GM12878 (cell line): ENCODE results near the gene POLR1A. TPM values are rescaled to one million over a fixed set of nuclear protein-coding genes. Genes with fewer than 3 reads are reported as not detected.

Experiments
- ATAC-seq: fragments of 200-7000 bp; cut with Tn5 transposase; 3 replicates; pipeline ENCODE4 v1.9.1; 2020; ENCODE audit warnings: mild to moderate bottlenecking, moderate library complexity
- BruUV-seq: library from RNA; stranded (reverse); fragments of 400-500 nt; replicated peaks from 2 replicates; lab custom pipeline; 2021; lab: Mats Ljungman, UMichigan
- CTCF ChIA-PET: fragments of 300-600 bp; sonication (Branson Sonifier 250); formaldehyde crosslinking; extraction: SDS; loops from one replicate; lab custom pipeline; 2021; ENCODE audit warnings: inconsistent platforms; lab: Yijun Ruan, JAX
- POLR2A ChIA-PET: fragments of 350-600 bp; formaldehyde crosslinking; extraction: SDS; loops from one replicate; lab custom pipeline; 2021; ENCODE audit warnings: inconsistent platforms; lab: Charles Lee
- RAD21 ChIA-PET: fragments of 300-600 bp; sonication (Branson Sonifier 250); formaldehyde crosslinking; loops from one replicate; lab custom pipeline; 2023; ENCODE audit warnings: antibody characterized with exemption; ENCODE audit not compliant: unreplicated experiment; lab: Charles Lee
- SMC1A ChIA-PET: fragments of 300-600 bp; sonication (Branson Sonifier 250); formaldehyde crosslinking; loops from one replicate; lab custom pipeline; 2023; ENCODE audit not compliant: unreplicated experiment, uncharacterized antibody; lab: Charles Lee
- DNase-seq: peaks from one replicate; pipeline ENCODE4 v3.0.0-alpha.2; 2011; ENCODE audit warnings: low read depth, low spot score
- FAIRE-seq: peaks from 3 replicates; lab custom pipeline; 2011; peaks lifted over from hg19 to GRCh38; lab: Jason Lieb, UNC
- H2AFZ ChIP-seq: 2 replicates; pipeline ENCODE4 v1.6.0; 2011; ENCODE audit warnings: low read depth, low read length, control low read depth; ENCODE audit not compliant: control insufficient read depth
- H3K27ac ChIP-seq: 2 replicates; pipeline ENCODE4 v1.5.1; 2011; ENCODE audit warnings: control low read depth; ENCODE audit not compliant: control insufficient read depth, insufficient read depth
- H3K27me3 ChIP-seq, 2 experiments: replicated peaks in 1 of 2; 2 replicates each; pipeline versions ENCODE4 v1.6.0 to v1.6.1; 2011; ENCODE audit warnings: low read length in 1 of 2; ENCODE audit not compliant: control insufficient read depth in 2 of 2, insufficient read depth in 2 of 2
- H3K36me3 ChIP-seq, 2 experiments: 2 replicates each; pipeline ENCODE4 v1.5.1; 2011; ENCODE audit warnings: low read length in 1 of 2; ENCODE audit not compliant: control insufficient read depth in 2 of 2, insufficient read depth in 2 of 2
- H3K4me1 ChIP-seq: 2 replicates; pipeline ENCODE4 v1.6.1; 2011; ENCODE audit warnings: mild to moderate bottlenecking, low read length, moderate library complexity, mixed read lengths; ENCODE audit not compliant: control insufficient read depth, insufficient read depth
- H3K4me2 ChIP-seq: 2 replicates; pipeline ENCODE4 v1.6.0; 2011; ENCODE audit warnings: control low read depth; ENCODE audit not compliant: control insufficient read depth, insufficient read depth
- H3K4me3 ChIP-seq: fragments of 200-600 bp; sonication (generic); 2 replicates; pipeline ENCODE4 v1.5.1; 2016
- H3K79me2 ChIP-seq: 2 replicates; pipeline ENCODE4 v1.6.0; 2011; ENCODE audit warnings: low read length; ENCODE audit not compliant: control insufficient read depth, insufficient read depth
- H3K9ac ChIP-seq: 2 replicates; pipeline ENCODE4 v1.8.0; 2011; ENCODE audit warnings: low read length, control low read depth, mixed read lengths; ENCODE audit not compliant: control insufficient read depth, insufficient read depth
- H3K9me3 ChIP-seq: replicated peaks from 3 replicates; pipeline ENCODE4 v1.5.1; 2011; ENCODE audit warnings: mild to moderate bottlenecking, low read length; ENCODE audit not compliant: control insufficient read depth, insufficient read depth
- H4K20me1 ChIP-seq: 2 replicates; pipeline ENCODE4 v1.6.0; 2011; ENCODE audit not compliant: control insufficient read depth, insufficient read depth
- BHLHE40 ChIP-seq, 2 experiments: fragments of 450-650 bp in 1 of 2; IDR thresholded peaks; 2 replicates each; pipeline ENCODE4 v1.6.1; 2011 to 2017; ENCODE audit warnings: low read depth in 2 of 2, borderline replicate concordance in 1 of 2, improper control_type of control experiment in 1 of 2, low read length in 1 of 2, mild to moderate bottlenecking in 1 of 2
- DPF2 ChIP-seq: fragments of 450-650 bp; IDR thresholded peaks from 2 replicates; pipeline ENCODE4 v1.6.1; 2017; ENCODE audit warnings: mild to moderate bottlenecking
- EED ChIP-seq: sonication (generic); IDR thresholded peaks from 2 replicates; pipeline ENCODE4 v1.6.1; 2016; ENCODE audit warnings: antibody characterized with exemption, low read depth
- FOS ChIP-seq: IDR thresholded peaks from 3 replicates; pipeline ENCODE4 v1.6.1; 2011; ENCODE audit warnings: borderline replicate concordance; ENCODE audit not compliant: insufficient read length; ENCODE audit errors: extremely low read depth
- HCFC1 ChIP-seq: fragments of 150-350 bp; IDR thresholded peaks from 2 replicates; pipeline ENCODE4 v1.6.1; 2014; ENCODE audit warnings: low read length
- HDGF ChIP-seq: fragments of 450-650 bp; IDR thresholded peaks from 2 replicates; pipeline ENCODE4 v1.6.1; 2016; ENCODE audit warnings: antibody characterized with exemption
- MEF2B ChIP-seq: fragments of 450-650 bp; IDR thresholded peaks from 2 replicates; pipeline ENCODE4 v1.6.1; 2018; ENCODE audit warnings: mild to moderate bottlenecking, moderate library complexity; ENCODE audit not compliant: partially characterized antibody, poor library complexity, severe bottlenecking
- NR2C2 ChIP-seq: IDR thresholded peaks from 2 replicates; pipeline ENCODE4 v1.6.1; 2011; ENCODE audit warnings: borderline replicate concordance, low read depth; ENCODE audit not compliant: control insufficient read depth, insufficient read length
- PBX3 ChIP-seq: IDR thresholded peaks from 2 replicates; pipeline ENCODE4 v1.6.1; 2011; ENCODE audit warnings: mild to moderate bottlenecking, low read depth, low read length, moderate library complexity; ENCODE audit not compliant: insufficient replicate concordance
- RCOR1 ChIP-seq: conservative IDR thresholded peaks from 2 replicates; pipeline ENCODE4 v1.6.1; 2012; ENCODE audit warnings: low read depth, low read length, improper control_type of control experiment
- TAF1 ChIP-seq: IDR thresholded peaks from 2 replicates; pipeline ENCODE4 v1.6.1; 2011; ENCODE audit warnings: mild to moderate bottlenecking, low read depth, low read length, borderline replicate concordance
- TCF7 ChIP-seq: IDR thresholded peaks from 2 replicates; pipeline ENCODE4 v1.6.1; 2014; ENCODE audit warnings: antibody characterized with exemption, borderline replicate concordance
- ZNF217 ChIP-seq: fragments of 450-650 bp; IDR thresholded peaks from 2 replicates; pipeline ENCODE4 v1.6.1; 2017; ENCODE audit warnings: antibody characterized with exemption, mild to moderate bottlenecking
- WGBS: methylation state at CpG from one replicate; pipeline ENCODE4 v1.1.6; 2016; ENCODE audit warnings: low lambda C conversion rate; ENCODE audit not compliant: insufficient replicate concordance, insufficient coverage; ENCODE audit errors: missing lambda C conversion rate; 5-methylcytosine and 5-hydroxymethylcytosine counted together
- in situ Hi-C: fragments of 300-500 bp; cut with MboI; formaldehyde crosslinking; loops from 9 replicates; pipeline ENCODE4 v1.14.3; 2018; ENCODE audit warnings: mixed read lengths
- intact Hi-C: fragments of 100-400 bp; cut with micrococcal nuclease; formaldehyde crosslinking; loops from one replicate; pipeline ENCODE4 v1.14.2; 2022; ENCODE audit not compliant: unreplicated experiment
- polyA plus RNA-seq, 11 experiments: library from polyadenylated mRNA; depleted of rRNA in 4 of 11; unstranded in 6 of 11; stranded (reverse) in 5 of 11; fragments of >200 nt; fragmentation: Nextera tagmentation in 4 of 11; fragmentation: Illumina TruSeq in 1 of 11; extraction: Ambion mirVana in 4 of 11; extraction: Trizol in 1 of 11; gene quantifications; 1 replicate in 1 of 11; 2 replicates in 10 of 11; pipeline versions ENCODE4 v1.2.1 to v1.2.3, GENCODE V29; 2011 to 2016; ENCODE audit warnings: inconsistent platforms in 2 of 11, missing spikeins in 2 of 11, low read depth in 1 of 11
- total RNA-seq, 4 experiments: library from RNA; depleted of rRNA in 3 of 4; stranded (reverse); fragments of >200 nt in 3 of 4; fragmentation: Illumina TruSeq in 1 of 4; extraction: Trizol in 1 of 4; gene quantifications; 2 replicates each; pipeline versions ENCODE4 v1.2.1 to v1.2.3, GENCODE V29; 2013 to 2021

The POLR1A gene
- total and polyA plus RNA-seq, 10 of the 15 experiments (the other 5 are each of a cell fraction or from before 2014, with no cell fraction given), result 2.1 to 53.9 (median 17.8) TPM

DNA sequence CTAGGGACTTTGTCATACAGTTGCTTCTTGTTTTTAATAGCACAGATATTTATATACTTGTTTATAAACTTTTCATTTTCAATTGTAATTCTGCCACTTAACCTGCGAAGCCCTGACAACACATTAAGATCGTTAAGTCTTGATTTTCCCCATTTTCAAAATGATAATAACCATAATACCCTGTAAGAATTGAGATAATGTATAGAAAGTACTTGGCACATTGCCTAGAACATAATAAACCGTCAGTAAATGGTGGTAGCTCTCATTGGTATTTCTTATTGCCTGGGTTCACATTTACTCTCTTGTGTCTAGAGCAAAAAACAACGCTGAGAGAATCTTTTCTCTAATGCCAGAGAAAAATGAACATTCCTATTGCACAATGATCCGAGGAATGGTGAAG, 19.0 kb upstream of the POLR1A start:
- no peak for TF ChIP-seq RCOR1
- no peak for TF ChIP-seq HCFC1
- TF ChIP-seq BHLHE40 (IDR thresholded peaks at IDR 0.05; ENCODE audit: borderline replicate concordance in 1 of 2, low read depth in 2 of 2, low read length in 1 of 2), result no peak
- no peak for TF ChIP-seq FOS
- no peak for TF ChIP-seq HDGF
- no peak for TF ChIP-seq EED
- no peak for TF ChIP-seq NR2C2
- TF ChIP-seq ZNF217, result no peak
- TF ChIP-seq TCF7, result no peak
- no peak for TF ChIP-seq DPF2
- TF ChIP-seq TAF1, result no peak
- TF ChIP-seq PBX3, result no peak
- no peak for TF ChIP-seq MEF2B
- TF ChIP-seq, all 136 proteins: peak for 0
- Histone ChIP-seq H3K4me3 (no peak overlapping the region), H3K27ac (no peak overlapping the region), H3K4me1 (peaks cover 4% of the 10 kb centered on the region; the same call in 1 of the 2 replicates), H3K79me2 (no peaks in the 10 kb centered on the region), H3K36me3 (peaks cover 9 to 38% of the 10 kb centered on the region in 2 experiments), H3K4me2 (no peak overlapping the region), H2AFZ (no peak overlapping the region), H4K20me1 (no peaks in the 10 kb centered on the region), H3K27me3 (no peaks in the 10 kb centered on the region), H3K9ac (no peak overlapping the region), H3K9me3 (no peaks in the 10 kb centered on the region)
- RAD21 ChIA-PET, result interaction anchor here (0.7 kb wide), 1 partner anchor 294 kb away, joined by 3 read pairs; no protein-coding TSS in a partner anchor
- SMC1A ChIA-PET, result interaction anchor here (3.2 kb wide), 1 partner anchor 12 kb away, joined by 12 read pairs; no protein-coding TSS in a partner anchor
- 98% methylated on average over 5 of the region's 5 CpGs for WGBS
- DNase-seq, result no peak
- BruUV-seq, result no TSS peak
- no peak for ATAC-seq
- CTCF ChIA-PET, result interaction anchor here (0.6 kb wide), 1 partner anchor 720 kb away, joined by 3 read pairs; no protein-coding TSS in a partner anchor
- in situ Hi-C loops (loop anchor here (5.0 kb wide), 1 partner anchor 47 kb away; no protein-coding TSS in a partner anchor), intact Hi-C loops (no loop called here)
- no peak for FAIRE-seq
- POLR2A ChIA-PET, result no interaction called here
